GM12878 (cell line): ENCODE data around the gene CELA3B. TPM values are rescaled to one million over a fixed set of nuclear protein-coding genes. Genes with fewer than 3 reads are reported as not detected.
"Not testable (repeated sequence)": the region's sequence is repeated elsewhere in the genome, so short reads cannot be mapped to it uniquely, and the experiment has no call there.

Experiments
- ATAC-seq: fragments of 200-7000 bp; cut with Tn5 transposase; 3 replicates; pipeline ENCODE4 v1.9.1; 2020; ENCODE audit warnings: mild to moderate bottlenecking, moderate library complexity
- BruUV-seq: library from RNA; stranded (reverse); fragments of 400-500 nt; replicated peaks from 2 replicates; lab custom pipeline; 2021; lab: Mats Ljungman, UMichigan
- CTCF ChIA-PET: fragments of 300-600 bp; sonication (Branson Sonifier 250); formaldehyde crosslinking; extraction: SDS; loops from one replicate; lab custom pipeline; 2021; ENCODE audit warnings: inconsistent platforms; lab: Yijun Ruan, JAX
- POLR2A ChIA-PET: fragments of 350-600 bp; formaldehyde crosslinking; extraction: SDS; loops from one replicate; lab custom pipeline; 2021; ENCODE audit warnings: inconsistent platforms; lab: Charles Lee
- RAD21 ChIA-PET: fragments of 300-600 bp; sonication (Branson Sonifier 250); formaldehyde crosslinking; loops from one replicate; lab custom pipeline; 2023; ENCODE audit warnings: antibody characterized with exemption; ENCODE audit not compliant: unreplicated experiment; lab: Charles Lee
- SMC1A ChIA-PET: fragments of 300-600 bp; sonication (Branson Sonifier 250); formaldehyde crosslinking; loops from one replicate; lab custom pipeline; 2023; ENCODE audit not compliant: unreplicated experiment, uncharacterized antibody; lab: Charles Lee
- DNase-seq: peaks from one replicate; pipeline ENCODE4 v3.0.0-alpha.2; 2011; ENCODE audit warnings: low read depth, low spot score
- FAIRE-seq: peaks from 3 replicates; lab custom pipeline; 2011; peaks lifted over from hg19 to GRCh38; lab: Jason Lieb, UNC
- H2AFZ ChIP-seq: 2 replicates; pipeline ENCODE4 v1.6.0; 2011; ENCODE audit warnings: low read depth, low read length, control low read depth; ENCODE audit not compliant: control insufficient read depth
- H3K27ac ChIP-seq: 2 replicates; pipeline ENCODE4 v1.5.1; 2011; ENCODE audit warnings: control low read depth; ENCODE audit not compliant: control insufficient read depth, insufficient read depth
- H3K27me3 ChIP-seq, 2 experiments: replicated peaks in 1 of 2; 2 replicates each; pipeline versions ENCODE4 v1.6.0 to v1.6.1; 2011; ENCODE audit warnings: low read length in 1 of 2; ENCODE audit not compliant: control insufficient read depth in 2 of 2, insufficient read depth in 2 of 2
- H3K36me3 ChIP-seq, 2 experiments: 2 replicates each; pipeline ENCODE4 v1.5.1; 2011; ENCODE audit warnings: low read length in 1 of 2; ENCODE audit not compliant: control insufficient read depth in 2 of 2, insufficient read depth in 2 of 2
- H3K4me1 ChIP-seq: 2 replicates; pipeline ENCODE4 v1.6.1; 2011; ENCODE audit warnings: mild to moderate bottlenecking, low read length, moderate library complexity, mixed read lengths; ENCODE audit not compliant: control insufficient read depth, insufficient read depth
- H3K4me2 ChIP-seq: 2 replicates; pipeline ENCODE4 v1.6.0; 2011; ENCODE audit warnings: control low read depth; ENCODE audit not compliant: control insufficient read depth, insufficient read depth
- H3K4me3 ChIP-seq: fragments of 200-600 bp; sonication (generic); 2 replicates; pipeline ENCODE4 v1.5.1; 2016
- H3K79me2 ChIP-seq: 2 replicates; pipeline ENCODE4 v1.6.0; 2011; ENCODE audit warnings: low read length; ENCODE audit not compliant: control insufficient read depth, insufficient read depth
- H3K9ac ChIP-seq: 2 replicates; pipeline ENCODE4 v1.8.0; 2011; ENCODE audit warnings: low read length, control low read depth, mixed read lengths; ENCODE audit not compliant: control insufficient read depth, insufficient read depth
- H3K9me3 ChIP-seq: replicated peaks from 3 replicates; pipeline ENCODE4 v1.5.1; 2011; ENCODE audit warnings: mild to moderate bottlenecking, low read length; ENCODE audit not compliant: control insufficient read depth, insufficient read depth
- H4K20me1 ChIP-seq: 2 replicates; pipeline ENCODE4 v1.6.0; 2011; ENCODE audit not compliant: control insufficient read depth, insufficient read depth
- WGBS: methylation state at CpG from one replicate; pipeline ENCODE4 v1.1.6; 2016; ENCODE audit warnings: low lambda C conversion rate; ENCODE audit not compliant: insufficient replicate concordance, insufficient coverage; ENCODE audit errors: missing lambda C conversion rate; 5-methylcytosine and 5-hydroxymethylcytosine counted together
- in situ Hi-C: fragments of 300-500 bp; cut with MboI; formaldehyde crosslinking; loops from 9 replicates; pipeline ENCODE4 v1.14.3; 2018; ENCODE audit warnings: mixed read lengths
- intact Hi-C: fragments of 100-400 bp; cut with micrococcal nuclease; formaldehyde crosslinking; loops from one replicate; pipeline ENCODE4 v1.14.2; 2022; ENCODE audit not compliant: unreplicated experiment
- polyA plus RNA-seq, 11 experiments: library from polyadenylated mRNA; depleted of rRNA in 4 of 11; unstranded in 6 of 11; stranded (reverse) in 5 of 11; fragments of >200 nt; fragmentation: Nextera tagmentation in 4 of 11; fragmentation: Illumina TruSeq in 1 of 11; extraction: Ambion mirVana in 4 of 11; extraction: Trizol in 1 of 11; gene quantifications; 1 replicate in 1 of 11; 2 replicates in 10 of 11; pipeline versions ENCODE4 v1.2.1 to v1.2.3, GENCODE V29; 2011 to 2016; ENCODE audit warnings: inconsistent platforms in 2 of 11, missing spikeins in 2 of 11, low read depth in 1 of 11
- total RNA-seq, 4 experiments: library from RNA; depleted of rRNA in 3 of 4; stranded (reverse); fragments of >200 nt in 3 of 4; fragmentation: Illumina TruSeq in 1 of 4; extraction: Trizol in 1 of 4; gene quantifications; 2 replicates each; pipeline versions ENCODE4 v1.2.1 to v1.2.3, GENCODE V29; 2013 to 2021

Gene CELA3B
- total and polyA plus RNA-seq, 10 of the 15 experiments (the other 5 are each of a cell fraction or from before 2014, with no cell fraction given), result 4.1 TPM; not detected in 9

GRCh38 chr1:21980515-21981220 lies 3.8 kb downstream of the CELA3B start:
- in situ Hi-C loops, result not testable (repeated sequence)
- CTCF ChIA-PET, result interaction anchor here (1.1 kb wide), 1 partner anchor 25 kb away, joined by 4 read pairs; no protein-coding TSS in a partner anchor

GRCh38 chr1:21981253-21981652 lies 4.4 kb downstream of the CELA3B start:
- BruUV-seq, H3K9ac ChIP-seq, H3K79me2 ChIP-seq, H3K27me3 ChIP-seq, H3K9me3 ChIP-seq, POLR2A ChIA-PET, SMC1A ChIA-PET, H4K20me1 ChIP-seq, intact Hi-C loops, H2AFZ ChIP-seq, FAIRE-seq, ATAC-seq, H3K36me3 ChIP-seq, H3K4me2 ChIP-seq, DNase-seq, RAD21 ChIA-PET, H3K4me1 ChIP-seq, in situ Hi-C loops, H3K4me3 ChIP-seq, H3K27ac ChIP-seq: not testable (repeated sequence)
- 0% methylated on average over 2 of the region's 4 CpGs for WGBS
- CTCF ChIA-PET, result interaction anchor here (1.1 kb wide), 1 partner anchor 25 kb away, joined by 4 read pairs; no protein-coding TSS in a partner anchor

More at GRCh38 chr1:21980515-21981220, 3.8 kb downstream of the CELA3B start:
- H3K9me3 ChIP-seq, POLR2A ChIA-PET, H3K4me1 ChIP-seq, H3K27me3 ChIP-seq, BruUV-seq, FAIRE-seq, H3K79me2 ChIP-seq, H3K4me3 ChIP-seq, H3K36me3 ChIP-seq, DNase-seq, H4K20me1 ChIP-seq, H2AFZ ChIP-seq, SMC1A ChIA-PET, H3K27ac ChIP-seq, RAD21 ChIA-PET, H3K4me2 ChIP-seq, H3K9ac ChIP-seq, intact Hi-C loops: not testable (repeated sequence)
- peak; percentile 75 for ATAC-seq
- 22% methylated on average over 12 of the region's 21 CpGs for WGBS

- H3K9ac ChIP-seq, H3K4me2 ChIP-seq, H3K79me2 ChIP-seq, H3K9me3 ChIP-seq, H3K36me3 ChIP-seq, H3K27ac ChIP-seq, DNase-seq, RAD21 ChIA-PET, H4K20me1 ChIP-seq, in situ Hi-C loops, FAIRE-seq, POLR2A ChIA-PET, BruUV-seq, CTCF ChIA-PET, intact Hi-C loops, H3K4me1 ChIP-seq, ATAC-seq, H3K4me3 ChIP-seq, H2AFZ ChIP-seq, SMC1A ChIA-PET, H3K27me3 ChIP-seq: not testable (repeated sequence)
- WGBS, result 64% methylated on average over 6 of the region's 6 CpGs
Observed at GRCh38 chr1:21982122-21982521, 5.3 kb downstream of the CELA3B start.

GRCh38 chr1:21983539-21983938 lies 6.7 kb downstream of the CELA3B start:
- SMC1A ChIA-PET, POLR2A ChIA-PET, DNase-seq, H3K4me1 ChIP-seq, H3K36me3 ChIP-seq, H3K4me3 ChIP-seq, H2AFZ ChIP-seq, H3K27me3 ChIP-seq, H3K27ac ChIP-seq, RAD21 ChIA-PET, H4K20me1 ChIP-seq, BruUV-seq, ATAC-seq, in situ Hi-C loops, FAIRE-seq, H3K79me2 ChIP-seq, H3K9me3 ChIP-seq, H3K9ac ChIP-seq, intact Hi-C loops, H3K4me2 ChIP-seq: not testable (repeated sequence)
- WGBS, result 4% methylated on average over 4 of the region's 15 CpGs
- CTCF ChIA-PET, result interaction anchor here (0.6 kb wide), 1 partner anchor 440 kb away, joined by 3 read pairs; no protein-coding TSS in a partner anchor
